Vagina (tissue), 2 donors: ENCODE measurements around the gene NCAN. TPM values are rescaled to one million over a fixed set of nuclear protein-coding genes. Genes with fewer than 3 reads are reported as not detected.

Source experiments
- DNase-seq, 2 donors: peaks; one replicate each; pipeline ENCODE4 v3.0.0-alpha.2; 2017; ENCODE audit errors: extremely low spot score in 2 of 2
- H3K27ac ChIP-seq: fragments of 200-600 bp; sonication (generic); one replicate; pipeline ENCODE4 v1.5.1; 2019
- H3K27me3 ChIP-seq: fragments of 200-600 bp; sonication (generic); one replicate; pipeline ENCODE4 v1.5.1; 2019
- H3K36me3 ChIP-seq, 2 donors: fragments of 200-600 bp; sonication (generic); one replicate each; pipeline ENCODE4 v1.5.1; 2017 to 2019
- H3K4me1 ChIP-seq: fragments of 200-600 bp; sonication (generic); one replicate; pipeline ENCODE4 v1.5.1; 2019
- H3K4me3 ChIP-seq, 2 donors: fragments of 200-600 bp; sonication (generic); 1 replicate in 1 of 2; 2 replicates in 1 of 2; pipeline ENCODE4 v1.5.1; 2016 to 2019
- H3K9me3 ChIP-seq: fragments of 200-600 bp; sonication (generic); one replicate; pipeline ENCODE4 v1.5.1; 2019
- CTCF ChIP-seq, 3 experiments: fragments of 450-650 bp in 2 of 3; fragments of 200-600 bp in 1 of 3; sonication (generic) in 1 of 3; IDR thresholded peaks; one replicate each; pipeline ENCODE4 v1.5.1; 2017 to 2019; ENCODE audit warnings: antibody characterized with exemption in 3 of 3, mild to moderate bottlenecking in 2 of 3, moderate library complexity in 2 of 3
- POLR2A ChIP-seq, 2 donors: fragments of 450-650 bp; IDR thresholded peaks; one replicate each; pipeline ENCODE4 v1.6.1; 2017; ENCODE audit warnings: antibody characterized with exemption in 2 of 2, mild to moderate bottlenecking in 2 of 2, moderate library complexity in 2 of 2
- POLR2AphosphoS5 ChIP-seq, 2 donors: sonication (generic); formaldehyde crosslinking; IDR thresholded peaks; one replicate each; pipeline ENCODE4 v1.9.0; 2017; ENCODE audit warnings: antibody characterized with exemption in 2 of 2, mild to moderate bottlenecking in 2 of 2, low read depth in 1 of 2; ENCODE audit not compliant: insufficient read depth in 1 of 2
- intact Hi-C: fragments of 100-400 bp; cut with DNase I; formaldehyde crosslinking; loops from one replicate; pipeline ENCODE4 v1.15.1; 2023
- total RNA-seq: library from RNA; depleted of rRNA; stranded (reverse); fragments of >200 nt; gene quantifications from one replicate; pipeline ENCODE4 v1.2.3, GENCODE V29; 2016

The NCAN gene
- total RNA-seq, 1 donor from 2014 or later: not detected

- no peaks in the 10 kb centered on the region for H3K36me3 ChIP-seq
- no peak overlapping the region for H3K27ac ChIP-seq
- H3K4me1 ChIP-seq: peaks cover 11% of the 10 kb centered on the region
- H3K27me3 ChIP-seq: no peaks in the 10 kb centered on the region
- H3K9me3 ChIP-seq: no peaks in the 10 kb centered on the region
- intact Hi-C loops: no loop called here
- DNase-seq: no peak
- no peak overlapping the region for H3K4me3 ChIP-seq
- TF ChIP-seq POLR2A (IDR thresholded peaks at IDR 0.05) (no peak), POLR2AphosphoS5 (IDR thresholded peaks at IDR 0.05; ENCODE audit: insufficient read depth in 1 of 2, low read depth in 1 of 2) (no peak), CTCF (IDR thresholded peaks at IDR 0.05) (no peak)
Observed at GRCh38 chr19:19205416-19206410, 6.0 kb upstream of the NCAN start.

DNA sequence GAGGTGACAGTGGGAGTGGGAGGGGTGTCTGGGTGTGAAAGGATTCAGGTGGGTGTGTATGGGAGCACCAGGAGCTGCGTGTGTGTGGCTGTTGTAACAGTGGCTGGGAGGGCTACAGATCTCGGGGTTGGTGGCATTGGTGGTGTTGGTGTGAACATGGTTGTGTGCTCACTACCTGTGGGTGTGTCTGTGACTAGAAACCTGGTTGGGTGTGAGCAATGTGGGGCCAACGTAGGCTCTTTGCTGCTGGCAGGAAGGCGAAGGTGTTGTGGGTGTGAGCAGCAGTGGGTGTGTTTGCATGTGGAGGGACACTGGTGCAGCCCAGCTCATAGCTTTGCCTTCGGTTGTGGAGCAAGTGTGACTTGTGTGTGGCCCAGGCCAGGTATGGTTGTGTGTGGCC, 4.8 kb upstream of the NCAN start:
- peaks cover 9% of the 10 kb centered on the region for H3K4me1 ChIP-seq
- no peaks in the 10 kb centered on the region for H3K36me3 ChIP-seq
- no peaks in the 10 kb centered on the region for H3K9me3 ChIP-seq
- intact Hi-C loops: no loop called here
- no peak for DNase-seq
- H3K27me3 ChIP-seq: peaks cover 7% of the 10 kb centered on the region
- no peak overlapping the region for H3K27ac ChIP-seq
- no peak overlapping the region for H3K4me3 ChIP-seq
- TF ChIP-seq POLR2AphosphoS5 (IDR thresholded peaks at IDR 0.05; ENCODE audit: insufficient read depth in 1 of 2, low read depth in 1 of 2): no peak
- TF ChIP-seq CTCF (IDR thresholded peaks at IDR 0.05): no peak

DNA sequence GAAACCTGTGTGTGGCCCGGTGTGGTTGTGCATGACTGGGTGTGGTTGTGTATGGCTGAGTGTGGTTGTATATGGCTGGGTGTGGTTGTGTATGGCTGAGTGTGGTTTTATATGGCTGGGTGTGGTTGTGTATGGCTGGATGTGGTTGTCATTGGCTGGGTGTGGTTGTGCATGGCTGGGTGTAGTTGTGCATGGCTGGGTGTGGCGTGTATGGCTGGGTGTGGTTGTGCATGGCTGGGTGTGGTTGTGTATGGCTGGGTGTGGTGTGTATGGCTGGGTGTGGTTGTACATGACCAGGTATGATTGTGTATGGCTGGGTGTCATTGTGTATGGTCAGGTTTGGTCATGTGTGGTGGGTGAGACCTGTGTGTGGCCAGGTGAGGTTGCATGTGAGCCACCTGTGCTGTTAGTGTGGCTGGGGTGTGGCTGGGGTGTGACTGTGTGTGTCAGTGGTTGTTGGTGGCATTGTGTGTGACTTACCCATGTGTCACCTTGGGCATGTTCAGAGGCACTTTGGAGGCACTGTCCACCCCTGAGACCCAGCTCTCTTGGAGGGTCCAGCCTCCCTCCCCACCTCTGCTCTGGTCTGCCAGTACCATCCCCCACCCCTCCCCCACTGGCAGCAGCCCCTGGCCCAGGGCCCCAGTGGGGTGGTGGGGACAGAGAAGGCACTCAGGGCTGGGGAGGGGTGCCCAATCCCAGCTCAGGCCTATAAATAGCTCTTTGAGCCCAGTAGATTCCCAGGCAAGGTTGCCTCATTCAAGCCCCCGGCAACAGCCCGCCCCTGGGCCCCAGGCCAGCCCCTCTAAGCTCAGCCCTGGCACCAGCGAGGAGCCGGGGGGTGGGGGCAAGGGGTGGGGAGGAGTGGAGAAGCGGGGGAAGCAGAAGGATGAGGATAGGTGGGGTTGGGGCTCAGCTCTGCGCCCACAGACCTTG, 3.9 kb upstream of the NCAN start:
- H3K27ac ChIP-seq: no peak overlapping the region
- no peaks in the 10 kb centered on the region for H3K4me1 ChIP-seq
- H3K27me3 ChIP-seq: peaks cover 7% of the 10 kb centered on the region
- intact Hi-C loops: no loop called here
- H3K4me3 ChIP-seq: no peak overlapping the region
- no peak for TF ChIP-seq POLR2A (IDR thresholded peaks at IDR 0.05)
- no peak for TF ChIP-seq CTCF (IDR thresholded peaks at IDR 0.05)
- no peak for TF ChIP-seq POLR2AphosphoS5 (IDR thresholded peaks at IDR 0.05; ENCODE audit: insufficient read depth in 1 of 2, low read depth in 1 of 2)
- H3K36me3 ChIP-seq: no peaks in the 10 kb centered on the region
- no peak for DNase-seq
- no peaks in the 10 kb centered on the region for H3K9me3 ChIP-seq

- Histone ChIP-seq H3K4me1 (no peaks in the 10 kb centered on the region), H3K4me3 (no peak overlapping the region), H3K27ac (no peak overlapping the region), H3K36me3 (no peaks in the 10 kb centered on the region), H3K27me3 (peaks cover 7% of the 10 kb centered on the region), H3K9me3 (no peaks in the 10 kb centered on the region)
- TF ChIP-seq CTCF (IDR thresholded peaks at IDR 0.05) (no peak), POLR2A (IDR thresholded peaks at IDR 0.05) (no peak), POLR2AphosphoS5 (IDR thresholded peaks at IDR 0.05; ENCODE audit: insufficient read depth in 1 of 2, low read depth in 1 of 2) (no peak)
- intact Hi-C loops: no loop called here
- DNase-seq: no peak
Observed at GRCh38 chr19:19209372-19209771, 2.4 kb upstream of the NCAN start.
